ENCODE results near the gene ZNF248. TPM values are rescaled to one million over a fixed set of nuclear protein-coding genes. Genes with fewer than 3 reads are reported as not detected.

Gene ZNF248
- total RNA-seq, 1 experiment from 2014 or later = 15.1 TPM

DNA sequence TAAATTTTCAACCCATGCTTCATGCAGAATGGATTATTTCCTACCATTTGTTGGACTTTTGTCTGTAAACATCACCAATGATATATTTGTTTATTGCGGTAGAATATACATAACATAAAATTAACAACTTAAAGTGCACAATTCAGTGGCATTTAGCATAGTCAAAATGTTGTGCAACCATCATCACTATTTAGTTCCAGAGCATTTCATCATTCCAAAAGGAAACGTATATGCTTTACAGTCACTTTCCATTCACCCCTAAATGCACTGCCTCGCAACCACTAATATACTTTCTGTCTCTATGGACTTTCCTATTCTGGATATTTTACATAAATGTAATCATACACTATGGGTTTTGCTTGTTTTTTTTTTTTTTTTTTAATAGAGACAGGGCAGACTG is 11.4 kb upstream of the ZNF248 start:
- Histone ChIP-seq H3F3A (ENCODE audit: insufficient read depth, low read depth) (no peaks in the 10 kb centered on the region), H3K4me2 (no peak overlapping the region), H2AFZ (no peak overlapping the region), H3K27ac (no peak overlapping the region), H3K9me3 (ENCODE audit: insufficient read depth, low read depth) (no peaks in the 10 kb centered on the region), H3K79me2 (ENCODE audit: low read depth) (no peaks in the 10 kb centered on the region), H4K20me1 (ENCODE audit: insufficient read depth) (no peaks in the 10 kb centered on the region), H3K4me3 (no peak overlapping the region), H3K27me3 (ENCODE audit: insufficient read depth, low read depth) (no peaks in the 10 kb centered on the region), H3K9me2 (ENCODE audit: insufficient read depth) (no peaks in the 10 kb centered on the region), H3K36me3 (ENCODE audit: low read depth) (no peaks in the 10 kb centered on the region), H3K4me1 (replicated peaks; ENCODE audit: insufficient read depth) (no peaks in the 10 kb centered on the region)
- BruUV-seq (replicated peaks) = no TSS peak
- TF ChIP-seq, protein P1, sequence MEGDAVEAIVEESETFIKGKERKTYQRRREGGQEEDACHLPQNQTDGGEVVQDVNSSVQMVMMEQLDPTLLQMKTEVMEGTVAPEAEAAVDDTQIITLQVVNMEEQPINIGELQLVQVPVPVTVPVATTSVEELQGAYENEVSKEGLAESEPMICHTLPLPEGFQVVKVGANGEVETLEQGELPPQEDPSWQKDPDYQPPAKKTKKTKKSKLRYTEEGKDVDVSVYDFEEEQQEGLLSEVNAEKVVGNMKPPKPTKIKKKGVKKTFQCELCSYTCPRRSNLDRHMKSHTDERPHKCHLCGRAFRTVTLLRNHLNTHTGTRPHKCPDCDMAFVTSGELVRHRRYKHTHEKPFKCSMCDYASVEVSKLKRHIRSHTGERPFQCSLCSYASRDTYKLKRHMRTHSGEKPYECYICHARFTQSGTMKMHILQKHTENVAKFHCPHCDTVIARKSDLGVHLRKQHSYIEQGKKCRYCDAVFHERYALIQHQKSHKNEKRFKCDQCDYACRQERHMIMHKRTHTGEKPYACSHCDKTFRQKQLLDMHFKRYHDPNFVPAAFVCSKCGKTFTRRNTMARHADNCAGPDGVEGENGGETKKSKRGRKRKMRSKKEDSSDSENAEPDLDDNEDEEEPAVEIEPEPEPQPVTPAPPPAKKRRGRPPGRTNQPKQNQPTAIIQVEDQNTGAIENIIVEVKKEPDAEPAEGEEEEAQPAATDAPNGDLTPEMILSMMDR (conservative IDR thresholded peaks at IDR 0.05) = no peak
- no peak for TF ChIP-seq EZH2 (IDR thresholded peaks at IDR 0.05; ENCODE audit: low read depth)
- ChIA-PET POLR2A (ENCODE audit: unreplicated experiment) (no interaction called here), CTCF (no interaction called here)
- no peak for DNase-seq
- intact Hi-C loops (cut with micrococcal nuclease; ENCODE audit: unreplicated experiment) = no loop called here

DNA sequence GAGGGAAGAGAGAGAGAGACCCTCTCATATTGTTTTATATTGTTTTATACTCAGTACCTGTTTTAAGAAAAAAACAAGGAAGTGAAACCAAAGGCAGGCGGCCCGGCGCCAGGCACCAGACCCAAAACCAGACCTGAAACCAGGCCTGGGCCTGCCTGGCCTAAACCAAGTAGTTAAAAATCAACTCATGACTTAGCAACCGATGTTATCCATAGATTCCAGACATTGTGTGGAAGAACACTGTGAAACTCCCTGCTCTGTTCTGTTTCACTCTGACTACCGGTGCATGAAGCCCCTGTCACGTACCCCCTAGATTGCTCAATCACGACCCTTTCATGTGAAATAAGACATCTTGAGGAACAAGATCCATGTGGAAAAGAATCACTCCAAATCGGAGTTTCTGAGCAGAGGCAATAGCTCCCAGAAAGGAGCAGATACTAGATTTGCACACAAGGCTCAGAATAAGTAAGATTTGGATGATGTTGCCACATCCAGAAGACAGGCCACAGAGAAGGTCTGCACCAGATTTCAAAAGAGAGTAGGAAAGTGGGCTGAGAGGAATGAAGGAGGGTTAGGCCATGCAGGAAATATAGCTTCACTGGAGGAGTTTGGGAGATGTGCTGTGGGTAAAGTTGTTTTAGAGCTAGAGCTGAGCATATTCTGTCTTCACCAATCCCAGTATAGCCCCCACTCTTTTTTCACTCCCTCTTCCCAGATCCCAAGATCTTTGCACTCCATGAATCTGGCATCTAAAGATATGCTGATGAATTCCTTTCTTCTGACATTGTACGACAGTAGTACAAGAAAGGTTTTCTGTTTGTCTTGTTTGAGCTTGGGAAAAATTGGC is 8.8 kb upstream of the ZNF248 start:
- Histone ChIP-seq H3K4me3 (no peak overlapping the region), H3K4me1 (replicated peaks; ENCODE audit: insufficient read depth) (peaks cover under 1% of the 10 kb centered on the region; the same call in 1 of the 2 replicates), H2AFZ (no peak overlapping the region), H3K27me3 (ENCODE audit: insufficient read depth, low read depth) (no peaks in the 10 kb centered on the region), H3K79me2 (ENCODE audit: low read depth) (no peaks in the 10 kb centered on the region), H3K4me2 (no peak overlapping the region), H4K20me1 (ENCODE audit: insufficient read depth) (no peaks in the 10 kb centered on the region), H3K27ac (no peak overlapping the region), H3K36me3 (ENCODE audit: low read depth) (no peaks in the 10 kb centered on the region), H3K9me2 (ENCODE audit: insufficient read depth) (no peaks in the 10 kb centered on the region), H3K9me3 (ENCODE audit: insufficient read depth, low read depth) (no peaks in the 10 kb centered on the region), H3F3A (ENCODE audit: insufficient read depth, low read depth) (no peaks in the 10 kb centered on the region)
- ChIA-PET CTCF (no interaction called here), POLR2A (ENCODE audit: unreplicated experiment) (no interaction called here)
- BruUV-seq (replicated peaks) = no TSS peak
- no peak for TF ChIP-seq EZH2 (IDR thresholded peaks at IDR 0.05; ENCODE audit: low read depth)
- TF ChIP-seq, protein P1 (conservative IDR thresholded peaks at IDR 0.05) = no peak
- intact Hi-C loops (cut with micrococcal nuclease; ENCODE audit: unreplicated experiment) = no loop called here
- no peak for DNase-seq

DNA sequence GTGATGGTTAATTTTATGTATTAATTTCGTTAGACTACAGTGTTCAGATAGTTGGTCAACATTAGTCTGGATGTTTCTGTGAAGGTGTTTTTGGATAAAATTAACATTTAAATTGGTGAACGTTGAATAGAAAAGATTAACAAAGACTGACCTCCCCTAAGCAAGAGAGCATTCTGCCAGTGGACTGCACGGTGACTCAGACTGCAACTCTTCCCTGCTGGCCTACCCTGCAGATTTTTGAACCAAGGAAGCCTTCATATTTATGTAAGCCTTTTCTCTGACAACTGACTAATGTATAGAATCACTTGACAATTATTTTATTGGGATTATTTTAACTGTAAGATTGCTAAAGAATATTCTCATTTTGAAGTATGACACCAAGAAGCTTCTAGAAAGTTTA is 7.9 kb upstream of the ZNF248 start:
- Histone ChIP-seq H4K20me1 (ENCODE audit: insufficient read depth) (no peaks in the 10 kb centered on the region), H2AFZ (no peak overlapping the region), H3K79me2 (ENCODE audit: low read depth) (no peaks in the 10 kb centered on the region), H3K9me3 (ENCODE audit: insufficient read depth, low read depth) (no peaks in the 10 kb centered on the region), H3F3A (ENCODE audit: insufficient read depth, low read depth) (no peaks in the 10 kb centered on the region), H3K4me1 (replicated peaks; ENCODE audit: insufficient read depth) (peaks cover 8% of the 10 kb centered on the region; the same call in 1 of the 2 replicates), H3K27ac (no peak overlapping the region), H3K4me2 (no peak overlapping the region), H3K27me3 (ENCODE audit: insufficient read depth, low read depth) (no peaks in the 10 kb centered on the region), H3K9me2 (ENCODE audit: insufficient read depth) (no peaks in the 10 kb centered on the region), H3K36me3 (ENCODE audit: low read depth) (no peaks in the 10 kb centered on the region), H3K4me3 (no peak overlapping the region)
- POLR2A ChIA-PET (ENCODE audit: unreplicated experiment) = no interaction called here
- no TSS peak for BruUV-seq (replicated peaks)
- DNase-seq = no peak
- CTCF ChIA-PET = no interaction called here
- intact Hi-C loops (cut with micrococcal nuclease; ENCODE audit: unreplicated experiment) = no loop called here
- TF ChIP-seq, protein P1 (conservative IDR thresholded peaks at IDR 0.05) = no peak
- TF ChIP-seq EZH2 (IDR thresholded peaks at IDR 0.05; ENCODE audit: low read depth) = no peak

Measured in PC-9 (cell line).